Measurements from ENCODE around the gene NCAM2. TPM values are rescaled to one million over a fixed set of nuclear protein-coding genes. Genes with fewer than 3 reads are reported as not detected.
"Not testable (repeated sequence)": the region's sequence is repeated elsewhere in the genome, so short reads cannot be mapped to it uniquely, and the experiment has no call there.

The NCAM2 gene
- polyA plus RNA-seq, 4 donors, result 0.65 to 1.7 TPM; not detected in 2

DNA sequence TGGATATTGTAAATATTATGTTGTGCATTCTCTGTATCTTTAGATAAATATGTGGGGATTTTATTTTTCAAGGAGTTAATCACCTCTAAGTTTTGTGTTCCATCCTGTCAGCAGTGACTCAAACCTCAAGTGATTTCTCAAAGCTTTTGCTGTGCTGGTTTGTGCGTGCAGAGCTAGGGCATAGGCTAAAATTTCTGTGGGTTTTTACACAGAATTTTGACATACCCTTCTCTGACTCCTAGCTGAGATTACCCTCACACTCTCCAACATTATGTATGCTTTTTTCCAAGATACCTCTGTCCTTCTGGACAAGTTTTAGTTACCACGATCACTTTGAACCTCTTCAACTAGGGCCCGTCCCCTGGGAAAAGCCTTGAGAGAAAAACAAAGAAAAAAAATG, 384.9 kb downstream of the NCAM2 start:
- 79 to 91% (median 82%) methylated on average over 3 of the region's 3 CpGs for WGBS, 3 donors
- Histone ChIP-seq H3K27me3 (ENCODE audit: control insufficient read depth in 3 of 3, insufficient read depth in 3 of 3, low read length in 3 of 3) (no peaks in the 10 kb centered on the region), H3K27ac (ENCODE audit: low read depth in 1 of 3, low read length in 2 of 3) (no peak overlapping the region), H3K4me3 (ENCODE audit: low read depth in 1 of 3, low read length in 3 of 3) (no peak overlapping the region), H3K4me1 (ENCODE audit: control insufficient read depth in 3 of 3, insufficient read depth in 2 of 3, low read depth in 1 of 3, low read length in 2 of 3) (no peaks in the 10 kb centered on the region), H3K36me3 (ENCODE audit: control insufficient read depth in 3 of 3, insufficient read depth in 2 of 3, low read depth in 1 of 3, low read length in 3 of 3) (no peaks in the 10 kb centered on the region), H3K9me3 (ENCODE audit: control insufficient read depth in 2 of 2, insufficient read depth in 1 of 2, low read depth in 1 of 2, low read length in 1 of 2) (no peaks in the 10 kb centered on the region)
- no peak for FAIRE-seq
- DNase-seq, result no peak

DNA sequence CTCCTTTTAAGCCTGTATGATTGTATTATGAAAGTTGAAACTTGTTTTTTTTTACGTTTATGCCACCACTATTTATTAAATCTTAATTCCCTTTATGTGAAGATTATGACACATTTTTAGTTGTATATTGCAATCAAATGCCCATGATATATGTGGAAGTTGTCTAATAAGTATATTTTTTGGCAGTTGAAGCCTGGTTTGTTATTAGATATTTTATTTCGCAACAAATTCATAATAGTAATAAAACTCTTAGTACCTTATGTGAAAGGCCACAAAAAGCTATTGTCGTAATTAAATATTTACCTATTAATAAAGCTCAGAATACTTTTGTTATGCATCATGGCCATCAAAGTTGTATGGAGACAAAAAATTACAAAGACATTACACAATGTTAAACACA, 386.8 kb downstream of the NCAM2 start:
- WGBS, 3 donors, result 85 to 89% (median 88%) methylated on average over 3 of the region's 3 CpGs
- no peak for DNase-seq
- H3K27me3 ChIP-seq (ENCODE audit: control insufficient read depth in 3 of 3, insufficient read depth in 3 of 3, low read length in 3 of 3), result no peaks in the 10 kb centered on the region
- H3K4me1 ChIP-seq (ENCODE audit: control insufficient read depth in 3 of 3, insufficient read depth in 2 of 3, low read depth in 1 of 3, low read length in 2 of 3), result no peaks in the 10 kb centered on the region
- H3K4me3 ChIP-seq (ENCODE audit: low read depth in 1 of 3, low read length in 3 of 3), result no peak overlapping the region
- no peak overlapping the region for H3K27ac ChIP-seq (ENCODE audit: low read depth in 1 of 3, low read length in 2 of 3)
- H3K9me3 ChIP-seq (ENCODE audit: control insufficient read depth in 2 of 2, insufficient read depth in 1 of 2, low read depth in 1 of 2, low read length in 1 of 2), result no peaks in the 10 kb centered on the region
- no peak for FAIRE-seq
- no peaks in the 10 kb centered on the region for H3K36me3 ChIP-seq (ENCODE audit: control insufficient read depth in 3 of 3, insufficient read depth in 2 of 3, low read depth in 1 of 3, low read length in 3 of 3)

DNA sequence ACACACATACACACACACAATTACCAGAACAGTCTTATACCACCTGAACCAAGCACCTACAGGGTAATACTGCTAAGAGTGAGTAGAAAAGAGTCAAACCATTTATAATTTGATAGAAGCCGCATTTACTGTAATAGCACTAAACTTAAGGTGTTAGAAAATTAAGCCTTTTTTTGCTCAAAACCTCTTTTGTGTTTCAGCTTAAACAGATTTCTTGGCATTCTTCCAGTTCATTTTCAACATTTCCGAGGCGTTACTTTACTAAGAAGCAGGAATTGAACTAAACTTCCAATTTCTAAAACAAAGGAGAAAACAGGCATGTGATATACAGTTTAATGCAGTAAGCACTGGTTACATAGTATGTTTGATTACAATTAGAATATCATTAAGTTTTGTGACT, 387.2 kb downstream of the NCAM2 start:
- DNase-seq, result no peak
- no peaks in the 10 kb centered on the region for H3K36me3 ChIP-seq (ENCODE audit: control insufficient read depth in 3 of 3, insufficient read depth in 2 of 3, low read depth in 1 of 3, low read length in 3 of 3)
- 66 to 76% (median 69%) methylated on average over 3 of the region's 3 CpGs for WGBS, 3 donors
- H3K27ac ChIP-seq (ENCODE audit: low read depth in 1 of 3, low read length in 2 of 3), result no peak overlapping the region
- FAIRE-seq, result no peak
- no peaks in the 10 kb centered on the region for H3K27me3 ChIP-seq (ENCODE audit: control insufficient read depth in 3 of 3, insufficient read depth in 3 of 3, low read length in 3 of 3)
- H3K4me3 ChIP-seq (ENCODE audit: low read depth in 1 of 3, low read length in 3 of 3), result no peak overlapping the region
- H3K4me1 ChIP-seq (ENCODE audit: control insufficient read depth in 3 of 3, insufficient read depth in 2 of 3, low read depth in 1 of 3, low read length in 2 of 3), result no peaks in the 10 kb centered on the region
- no peaks in the 10 kb centered on the region for H3K9me3 ChIP-seq (ENCODE audit: control insufficient read depth in 2 of 2, insufficient read depth in 1 of 2, low read depth in 1 of 2, low read length in 1 of 2)

DNA sequence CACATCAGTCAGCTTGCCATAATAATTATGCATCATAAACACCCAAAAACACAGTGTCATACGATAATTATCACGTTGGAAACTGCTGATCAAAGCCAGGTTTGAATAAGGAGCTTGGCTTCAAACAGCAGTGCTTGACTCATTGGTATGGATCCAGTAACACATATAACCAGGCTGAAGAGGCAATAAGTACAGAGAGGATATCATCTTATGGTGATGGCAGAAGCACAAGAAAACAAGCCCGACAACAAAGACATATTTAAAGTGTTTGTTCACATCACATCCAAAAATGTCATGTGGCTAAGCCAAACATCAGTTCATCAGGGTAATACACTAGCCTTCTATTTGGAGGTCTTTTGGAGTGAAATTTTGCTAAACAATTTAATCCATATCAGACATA, 389.7 kb downstream of the NCAM2 start:
- H3K4me1 ChIP-seq (ENCODE audit: control insufficient read depth in 3 of 3, insufficient read depth in 2 of 3, low read depth in 1 of 3, low read length in 2 of 3), result no peaks in the 10 kb centered on the region
- H3K36me3 ChIP-seq (ENCODE audit: control insufficient read depth in 3 of 3, insufficient read depth in 2 of 3, low read depth in 1 of 3, low read length in 3 of 3), result no peaks in the 10 kb centered on the region
- H3K27ac ChIP-seq (ENCODE audit: low read depth in 1 of 3, low read length in 2 of 3), result no peak overlapping the region
- WGBS, 3 donors, result 52 to 65% (median 59%) methylated on average over 3 of the region's 3 CpGs
- H3K4me3 ChIP-seq (ENCODE audit: low read depth in 1 of 3, low read length in 3 of 3), result no peak overlapping the region
- DNase-seq, result no peak
- no peak for FAIRE-seq
- H3K27me3 ChIP-seq (ENCODE audit: control insufficient read depth in 3 of 3, insufficient read depth in 3 of 3, low read length in 3 of 3), result no peaks in the 10 kb centered on the region
- no peaks in the 10 kb centered on the region for H3K9me3 ChIP-seq (ENCODE audit: control insufficient read depth in 2 of 2, insufficient read depth in 1 of 2, low read depth in 1 of 2, low read length in 1 of 2)

DNA sequence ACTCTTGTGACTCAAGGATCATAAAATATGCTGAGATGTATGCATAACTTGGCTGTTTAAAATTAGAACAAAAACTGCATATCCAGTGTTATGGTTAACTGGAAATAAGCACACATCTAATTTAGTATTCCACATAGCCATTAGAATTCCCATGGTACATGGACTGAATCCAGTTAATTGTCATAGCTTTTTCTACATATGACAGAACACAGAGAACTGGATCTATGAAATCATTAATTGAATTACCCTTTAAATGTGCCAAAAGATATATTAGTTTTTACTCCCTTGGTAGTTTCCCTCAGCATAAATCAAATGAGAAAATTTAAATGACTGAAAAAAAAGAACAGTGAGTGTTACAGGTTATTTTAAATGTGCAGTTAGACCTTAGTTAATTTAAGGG, 395.9 kb downstream of the NCAM2 start:
- DNase-seq (no peak), FAIRE-seq (no peak)

DNA sequence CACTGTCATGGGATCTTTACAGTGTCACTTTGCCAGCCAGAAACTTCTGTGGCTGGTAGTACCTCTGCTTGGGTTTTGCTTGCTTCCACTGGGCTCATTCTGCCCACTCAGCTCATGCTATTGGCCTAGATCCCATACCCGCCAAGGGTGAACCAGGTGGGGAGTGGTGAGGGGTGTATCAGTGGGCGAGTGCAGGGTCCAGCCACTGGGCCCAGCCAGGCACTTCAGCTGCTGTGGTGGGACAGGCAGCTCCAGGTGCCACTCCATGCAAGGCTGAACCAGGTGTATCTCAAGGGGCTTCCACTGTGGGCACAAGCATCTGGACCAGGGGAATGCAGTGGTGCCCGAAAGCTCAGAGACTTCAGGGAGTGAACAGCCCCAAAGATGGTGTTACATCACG, 398.2 kb downstream of the NCAM2 start:
- FAIRE-seq (no peak), DNase-seq (no peak)
- Histone ChIP-seq H3K27ac (ENCODE audit: low read depth in 1 of 3, low read length in 2 of 3) (no peak overlapping the region), H3K4me1 (ENCODE audit: control insufficient read depth in 3 of 3, insufficient read depth in 2 of 3, low read depth in 1 of 3, low read length in 2 of 3) (no peaks in the 10 kb centered on the region), H3K9me3 (ENCODE audit: control insufficient read depth in 2 of 2, insufficient read depth in 1 of 2, low read depth in 1 of 2, low read length in 1 of 2) (peaks cover 1 to 19% of the 10 kb centered on the region in 2 donors), H3K27me3 (ENCODE audit: control insufficient read depth in 3 of 3, insufficient read depth in 3 of 3, low read length in 3 of 3) (no peaks in the 10 kb centered on the region), H3K36me3 (ENCODE audit: control insufficient read depth in 3 of 3, insufficient read depth in 2 of 3, low read depth in 1 of 3, low read length in 3 of 3) (no peaks in the 10 kb centered on the region), H3K4me3 (ENCODE audit: low read depth in 1 of 3, low read length in 3 of 3) (no peak overlapping the region)
- 74 to 85% (median 84%) methylated on average over 4 of the region's 4 CpGs for WGBS, 3 donors

More for the DNA sequence above, 395.9 kb downstream of the NCAM2 start:
- Histone ChIP-seq H3K27me3 (ENCODE audit: control insufficient read depth in 3 of 3, insufficient read depth in 3 of 3, low read length in 3 of 3) (no peaks in the 10 kb centered on the region), H3K27ac (ENCODE audit: low read depth in 1 of 3, low read length in 2 of 3) (no peak overlapping the region), H3K9me3 (ENCODE audit: control insufficient read depth in 2 of 2, insufficient read depth in 1 of 2, low read depth in 1 of 2, low read length in 1 of 2) (peaks cover 1 to 19% of the 10 kb centered on the region in 2 donors), H3K4me3 (ENCODE audit: low read depth in 1 of 3, low read length in 3 of 3) (no peak overlapping the region), H3K4me1 (ENCODE audit: control insufficient read depth in 3 of 3, insufficient read depth in 2 of 3, low read depth in 1 of 3, low read length in 2 of 3) (no peaks in the 10 kb centered on the region), H3K36me3 (ENCODE audit: control insufficient read depth in 3 of 3, insufficient read depth in 2 of 3, low read depth in 1 of 3, low read length in 3 of 3) (no peaks in the 10 kb centered on the region)

DNA sequence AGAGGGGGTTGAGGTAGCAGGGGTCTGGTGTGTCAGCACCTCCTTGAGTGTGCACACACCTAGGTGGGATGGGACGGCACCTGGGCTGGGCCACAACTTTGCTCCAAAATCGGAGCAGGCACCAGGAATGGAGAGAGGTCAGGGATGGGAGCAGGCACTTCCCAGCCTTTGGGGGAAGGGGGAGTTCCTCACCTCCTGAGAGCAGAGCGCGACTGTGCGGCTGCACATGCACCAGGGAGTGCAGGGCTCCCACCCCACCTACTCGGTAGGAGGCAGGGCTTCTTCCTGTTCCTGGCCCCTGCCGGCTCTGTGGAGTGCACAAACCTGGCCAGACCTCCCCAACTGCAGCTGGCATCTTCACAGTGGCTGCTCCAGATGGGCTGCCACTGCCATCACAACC, 399.3 kb downstream of the NCAM2 start:
- H3K4me3 ChIP-seq (ENCODE audit: low read depth in 1 of 3, low read length in 3 of 3), result no peak overlapping the region

DNA sequence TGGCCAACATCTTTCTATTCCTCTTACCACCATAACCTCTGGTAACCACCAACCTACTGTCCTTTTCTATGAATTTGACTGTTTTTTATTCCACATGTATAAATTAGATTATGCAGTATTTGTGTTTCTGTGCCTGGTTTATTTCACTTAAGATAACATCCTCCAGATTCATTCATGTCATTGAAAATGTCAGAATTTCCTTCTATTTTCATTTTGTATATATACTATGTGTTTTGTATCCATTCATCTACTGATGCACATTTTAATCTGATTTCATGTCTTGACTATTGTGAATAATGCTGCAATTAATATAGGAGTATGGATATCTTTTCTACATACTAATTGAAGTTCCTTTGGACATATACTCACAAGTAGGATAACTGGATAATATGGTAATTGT, 403.2 kb downstream of the NCAM2 start:
- Histone ChIP-seq H3K4me1 (ENCODE audit: control insufficient read depth in 3 of 3, insufficient read depth in 2 of 3, low read depth in 1 of 3, low read length in 2 of 3) (no peaks in the 10 kb centered on the region), H3K4me3 (ENCODE audit: low read depth in 1 of 3, low read length in 3 of 3) (no peak overlapping the region), H3K27ac (ENCODE audit: low read depth in 1 of 3, low read length in 2 of 3) (no peak overlapping the region), H3K9me3 (ENCODE audit: control insufficient read depth in 2 of 2, insufficient read depth in 1 of 2, low read depth in 1 of 2, low read length in 1 of 2) (peaks cover 0 to 20% of the 10 kb centered on the region in 2 donors), H3K27me3 (ENCODE audit: control insufficient read depth in 3 of 3, insufficient read depth in 3 of 3, low read length in 3 of 3) (no peaks in the 10 kb centered on the region), H3K36me3 (ENCODE audit: control insufficient read depth in 3 of 3, insufficient read depth in 2 of 3, low read depth in 1 of 3, low read length in 3 of 3) (no peaks in the 10 kb centered on the region)
- no peak for FAIRE-seq
- no peak for DNase-seq

More for the DNA sequence above, 399.3 kb downstream of the NCAM2 start:
- Histone ChIP-seq H3K9me3 (ENCODE audit: control insufficient read depth in 2 of 2, insufficient read depth in 1 of 2, low read depth in 1 of 2, low read length in 1 of 2) (peaks cover 1 to 19% of the 10 kb centered on the region in 2 donors), H3K27me3 (ENCODE audit: control insufficient read depth in 3 of 3, insufficient read depth in 3 of 3, low read length in 3 of 3) (no peaks in the 10 kb centered on the region), H3K4me1 (ENCODE audit: control insufficient read depth in 3 of 3, insufficient read depth in 2 of 3, low read depth in 1 of 3, low read length in 2 of 3) (no peaks in the 10 kb centered on the region), H3K27ac (ENCODE audit: low read depth in 1 of 3, low read length in 2 of 3) (no peak overlapping the region), H3K36me3 (ENCODE audit: control insufficient read depth in 3 of 3, insufficient read depth in 2 of 3, low read depth in 1 of 3, low read length in 3 of 3) (no peaks in the 10 kb centered on the region)
- WGBS, 3 donors, result 89 to 92% (median 92%) methylated on average over 7 of the region's 7 CpGs
- FAIRE-seq (no peak), DNase-seq (no peak)

DNA sequence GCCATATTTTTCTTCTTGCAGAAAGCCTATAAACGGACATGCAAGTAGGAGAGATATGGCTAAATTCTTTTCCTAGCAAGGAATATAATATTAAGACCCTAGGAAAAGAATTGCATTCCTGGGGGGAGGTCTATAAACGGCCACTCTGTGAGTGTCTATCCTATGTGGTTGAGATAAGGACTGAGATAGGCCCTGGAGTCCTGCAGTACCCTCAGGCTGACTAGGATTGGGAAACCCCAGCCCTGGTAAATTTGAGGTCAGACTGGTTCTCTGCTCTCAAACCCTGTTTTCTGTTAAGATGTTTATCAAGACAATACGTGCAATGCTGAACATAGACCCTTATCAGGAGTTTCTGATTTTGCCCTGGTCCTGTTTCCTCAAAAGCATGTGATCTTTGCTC, 404.0 kb downstream of the NCAM2 start:
- H3K9me3 ChIP-seq (ENCODE audit: control insufficient read depth in 2 of 2, insufficient read depth in 1 of 2, low read depth in 1 of 2, low read length in 1 of 2), result peaks cover 0 to 13% of the 10 kb centered on the region in 2 donors
- H3K4me3 ChIP-seq (ENCODE audit: low read depth in 1 of 3, low read length in 3 of 3); H3K4me1 ChIP-seq (ENCODE audit: control insufficient read depth in 3 of 3, insufficient read depth in 2 of 3, low read depth in 1 of 3, low read length in 2 of 3); H3K36me3 ChIP-seq (ENCODE audit: control insufficient read depth in 3 of 3, insufficient read depth in 2 of 3, low read depth in 1 of 3, low read length in 3 of 3); FAIRE-seq; DNase-seq; H3K27me3 ChIP-seq (ENCODE audit: control insufficient read depth in 3 of 3, insufficient read depth in 3 of 3, low read length in 3 of 3); H3K27ac ChIP-seq (ENCODE audit: low read depth in 1 of 3, low read length in 2 of 3): not testable (repeated sequence)
- WGBS, 3 donors, result 60 to 78% (median 67%) methylated on average over 3 of the region's 3 CpGs

All from small intestine (tissue), 7 donors.